ENCODE data around the gene MAGI2. TPM values are rescaled to one million over a fixed set of nuclear protein-coding genes. Genes with fewer than 3 reads are reported as not detected.

MAGI2 gene
- total and polyA plus RNA-seq, 2 experiments from 2014 or later = 10.4 to 26.4 TPM

- Histone ChIP-seq H3F3A (replicated peaks; ENCODE audit: low read depth) (no peaks in the 10 kb centered on the region), H3K4me1 (ENCODE audit: insufficient read depth) (peaks cover 12% of the 10 kb centered on the region), H3K36me3 (ENCODE audit: insufficient read depth) (no peaks in the 10 kb centered on the region), H3K4me3 (no peak overlapping the region), H4K20me1 (replicated peaks; ENCODE audit: insufficient read depth) (no peaks in the 10 kb centered on the region), H3K9me2 (ENCODE audit: insufficient read depth) (no peaks in the 10 kb centered on the region), H3K79me2 (replicated peaks; ENCODE audit: insufficient read depth) (no peaks in the 10 kb centered on the region), H3K27ac (ENCODE audit: low read depth) (no peak overlapping the region), H2AFZ (no peak overlapping the region), H3K27me3 (ENCODE audit: insufficient read depth) (no peaks in the 10 kb centered on the region), H3K4me2 (no peak overlapping the region)
- ATAC-seq = no peak
- TF ChIP-seq POLR2AphosphoS5 (IDR thresholded peaks at IDR 0.05; ENCODE audit: low read depth) = no peak
- no peak for TF ChIP-seq EZH2phosphoT487 (IDR thresholded peaks at IDR 0.05; ENCODE audit: unreplicated experiment)
- TF ChIP-seq STAT1 (IDR thresholded peaks at IDR 0.05; ENCODE audit: unreplicated experiment) = no peak
- no peak for TF ChIP-seq ZNF114 (CRISPR knock-in tag; IDR thresholded peaks at IDR 0.05)
- TF ChIP-seq ETS1 (IDR thresholded peaks at IDR 0.05) = no peak
- no peak for TF ChIP-seq JUNB (IDR thresholded peaks at IDR 0.05; ENCODE audit: unreplicated experiment)
- no peak for TF ChIP-seq REST (IDR thresholded peaks at IDR 0.05; ENCODE audit: unreplicated experiment)
- TF ChIP-seq ZNF331 (CRISPR knock-in tag; IDR thresholded peaks at IDR 0.05; ENCODE audit: low read depth) = no peak
- TF ChIP-seq EZH2 (IDR thresholded peaks at IDR 0.05; ENCODE audit: low read depth, unreplicated experiment) = no peak
- DNase-seq (ENCODE audit: low spot score) = no peak
- H3K4me1 Mint-ChIP-seq = peaks cover 9% of the 10 kb centered on the region
- no peak overlapping the region for H3K4me3 Mint-ChIP-seq
- peaks cover 3% of the 10 kb centered on the region for H3K27me3 Mint-ChIP-seq (ENCODE audit: insufficient read depth, low read depth, poor library complexity)
- H3K36me3 Mint-ChIP-seq (ENCODE audit: low read depth) = no peaks in the 10 kb centered on the region
- no peaks in the 10 kb centered on the region for H3K9me3 Mint-ChIP-seq
- H3K27ac Mint-ChIP-seq = no peak overlapping the region
Measured at GRCh38 chr7:78062214-78062613, 1391.3 kb downstream of the MAGI2 start.

GRCh38 chr7:78057571-78057970 is 1395.9 kb downstream of the MAGI2 start:
- no peaks in the 10 kb centered on the region for H3K27me3 ChIP-seq (ENCODE audit: insufficient read depth)
- H3K4me3 Mint-ChIP-seq = no peak overlapping the region
- no peak for DNase-seq (ENCODE audit: low spot score)
- no peak for ATAC-seq
- no peaks in the 10 kb centered on the region for H3K36me3 Mint-ChIP-seq (ENCODE audit: low read depth)
- TF ChIP-seq STAT1 (IDR thresholded peaks at IDR 0.05; ENCODE audit: unreplicated experiment) = no peak
- H3K9me3 Mint-ChIP-seq = no peaks in the 10 kb centered on the region
- H3K9me2 ChIP-seq (ENCODE audit: insufficient read depth) = no peaks in the 10 kb centered on the region
- H3K27ac Mint-ChIP-seq = no peak overlapping the region
- H3K4me1 ChIP-seq (ENCODE audit: insufficient read depth) = peaks cover 15% of the 10 kb centered on the region
- H3K79me2 ChIP-seq (replicated peaks; ENCODE audit: insufficient read depth) = no peaks in the 10 kb centered on the region
- H3K27ac ChIP-seq (ENCODE audit: low read depth) = no peak overlapping the region
- H3K4me1 Mint-ChIP-seq = peaks cover 28% of the 10 kb centered on the region
- H3K36me3 ChIP-seq (ENCODE audit: insufficient read depth) = no peaks in the 10 kb centered on the region; the same call in 1 of the 2 replicates
- H3K4me2 ChIP-seq = no peak overlapping the region
- no peak overlapping the region for H2AFZ ChIP-seq
- H3K4me3 ChIP-seq = no peak overlapping the region
- peaks cover 5% of the 10 kb centered on the region for H3K27me3 Mint-ChIP-seq (ENCODE audit: insufficient read depth, low read depth, poor library complexity)
- no peaks in the 10 kb centered on the region for H3F3A ChIP-seq (replicated peaks; ENCODE audit: low read depth)
- H4K20me1 ChIP-seq (replicated peaks; ENCODE audit: insufficient read depth) = no peaks in the 10 kb centered on the region
